Fibroblast of skin of abdomen (primary cell): Measurements from ENCODE around the gene TSPAN16.
"Not testable (repeated sequence)": the region's sequence is repeated elsewhere in the genome, so short reads cannot be mapped to it uniquely, and the experiment has no call there.

Experiments used
- DNase-seq: peaks from one replicate; pipeline ENCODE4 v3.0.0-alpha.2; 2013

The TSPAN16 gene

GRCh38 chr19:11321191-11322126 is 25.5 kb downstream of the TSPAN16 start:
- no peak for DNase-seq

GRCh38 chr19:11322269-11323024 is 26.5 kb downstream of the TSPAN16 start:
- DNase-seq, result no peak

- no peak for DNase-seq
Observed at GRCh38 chr19:11323601-11324078, 27.7 kb downstream of the TSPAN16 start.

- peak; percentile 94 for DNase-seq
Observed at GRCh38 chr19:11324079-11324661, 28.2 kb downstream of the TSPAN16 start.

- no peak for DNase-seq
Observed at GRCh38 chr19:11324748-11325389, 28.9 kb downstream of the TSPAN16 start.

- DNase-seq, result no peak
Observed at GRCh38 chr19:11325544-11325943, 29.6 kb downstream of the TSPAN16 start.

GRCh38 chr19:11330127-11330526 is 34.2 kb downstream of the TSPAN16 start:
- DNase-seq, result no peak

- no peak for DNase-seq
Observed at GRCh38 chr19:11331502-11331901, 35.5 kb downstream of the TSPAN16 start.

GRCh38 chr19:11332822-11333221 is 36.9 kb downstream of the TSPAN16 start:
- no peak for DNase-seq

GRCh38 chr19:11333838-11334237 is 37.9 kb downstream of the TSPAN16 start:
- DNase-seq, result not testable (repeated sequence)

- DNase-seq, result no peak
Observed at GRCh38 chr19:11335449-11336146, 39.6 kb downstream of the TSPAN16 start.

GRCh38 chr19:11337080-11337479 is 41.1 kb downstream of the TSPAN16 start:
- no peak for DNase-seq

GRCh38 chr19:11338121-11338520 is 42.2 kb downstream of the TSPAN16 start:
- DNase-seq, result no peak

- DNase-seq, result no peak
Observed at GRCh38 chr19:11338569-11339253, 42.8 kb downstream of the TSPAN16 start.

GRCh38 chr19:11339254-11340098 is 43.5 kb downstream of the TSPAN16 start, which contains the start of gene RAB3D:
Gene RAB3D (minus strand): TSS chr19:11339657. CDS start chr19:11337399, 2,258 bp downstream.
- DNase-seq, result peak; percentile 86

GRCh38 chr19:11340099-11340467 is 44.1 kb downstream of the TSPAN16 start:
- not testable (repeated sequence) for DNase-seq

GRCh38 chr19:11342429-11342828 is 46.5 kb downstream of the TSPAN16 start:
- DNase-seq, result no peak

GRCh38 chr19:11345122-11345803 is 49.3 kb downstream of the TSPAN16 start:
- DNase-seq, result no peak

GRCh38 chr19:11346104-11346940 is 50.4 kb downstream of the TSPAN16 start, which contains the start of the genes CCDC159 and TMEM205:
Gene CCDC159 (plus strand): TSS chr19:11346519. CDS start chr19:11346607, 88 bp downstream.
Gene TMEM205 (minus strand): TSS chr19:11346268. CDS start chr19:11345619, 649 bp downstream.
- peak; percentile 99 for DNase-seq
